AG04449 (cell line): Measurements from ENCODE around the gene CEBPE.
A peak's percentile ranks its signal among the peaks of the same experiment; 100 is the strongest.

ENCODE experiments used
- CTCF ChIA-PET: fragments of 350-600 bp; formaldehyde crosslinking; extraction: SDS; loops from one replicate; lab custom pipeline; 2021; ENCODE audit warnings: antibody characterized with exemption; lab: Yijun Ruan, JAX
- POLR2A ChIA-PET: fragments of 400-600, 350-600 bp; formaldehyde crosslinking; extraction: SDS; loops from one replicate; lab custom pipeline; 2020; ENCODE audit warnings: antibody characterized with exemption, inconsistent platforms; lab: Yijun Ruan, JAX
- DNase-seq: peaks from one replicate; pipeline ENCODE4 v3.0.0-alpha.2; 2010; ENCODE audit warnings: low read depth, low spot score
- H3K4me3 ChIP-seq: 2 replicates; pipeline ENCODE4 v1.5.1; 2011; ENCODE audit warnings: low read depth, mild to moderate bottlenecking, control low read depth, low read length
- CTCF ChIP-seq: IDR thresholded peaks from one replicate; pipeline ENCODE4 v1.5.1; 2011; ENCODE audit warnings: mild to moderate bottlenecking, moderate library complexity, low read length, control low read depth, inconsistent platforms; ENCODE audit not compliant: insufficient read depth; ENCODE audit errors: missing control alignments

CEBPE gene

GRCh38 chr14:23078692-23079116, 40.4 kb downstream of the CEBPE start:
- POLR2A ChIA-PET, result interaction anchor here (1.0 to 2.4 kb wide), 5 partner anchors 10 to 17 kb away, joined by 3 to 20 read pairs (median 6); partner anchors contain the start of genes ACIN1 and C14orf119

GRCh38 chr14:23077962-23078361, 41.1 kb downstream of the CEBPE start:
- no peak overlapping the region for H3K4me3 ChIP-seq
- TF ChIP-seq CTCF, result no peak
- POLR2A ChIA-PET, result interaction anchor here (0.7 to 2.4 kb wide), 5 partner anchors 9 to 101 kb away, joined by 3 to 20 read pairs (median 6); partner anchors contain the start of genes ACIN1 and C14orf119
- DNase-seq, result no peak
- CTCF ChIA-PET, result interaction anchor here (1.1 to 17.4 kb wide), 23 partner anchors 11 to 546 kb away, joined by 3 to 452 read pairs (median 12); partner anchors contain the start of genes ACIN1, AJUBA, C14orf119 and CDH24

More at GRCh38 chr14:23078692-23079116, 40.4 kb downstream of the CEBPE start:
- CTCF ChIA-PET, result interaction anchor here (1.7 to 17.4 kb wide), 13 partner anchors 11 to 107 kb away, joined by 4 to 452 read pairs (median 25); partner anchors contain the start of genes ACIN1, AJUBA, C14orf119 and CDH24
- no peak overlapping the region for H3K4me3 ChIP-seq
- TF ChIP-seq CTCF, result peak; percentile 10
- peak; percentile 87 for DNase-seq

GRCh38 chr14:23076785-23077408, 42.2 kb downstream of the CEBPE start:
- no peak for DNase-seq
- H3K4me3 ChIP-seq, result no peak overlapping the region
- no peak for TF ChIP-seq CTCF
- ChIA-PET POLR2A (interaction anchor here (0.6 to 1.1 kb wide), 4 partner anchors 18 to 100 kb away, joined by 3 to 4 read pairs (median 3); partner anchors contain the start of gene ACIN1), CTCF (interaction anchor here (0.8 to 17.4 kb wide), 31 partner anchors 12 to 892 kb away, joined by 3 to 452 read pairs (median 6); partner anchors contain the start of genes ACIN1, AJUBA, C14orf119 and CDH24)

- DNase-seq, result no peak
- TF ChIP-seq CTCF, result no peak
- POLR2A ChIA-PET, result no interaction called here
- H3K4me3 ChIP-seq, result no peak overlapping the region
- CTCF ChIA-PET, result interaction anchor here (1.1 to 17.4 kb wide), 9 partner anchors 14 to 112 kb away, joined by 3 to 452 read pairs (median 70); partner anchors contain the start of genes ACIN1, AJUBA, C14orf119 and CDH24
Observed at GRCh38 chr14:23074906-23075305, 44.1 kb downstream of the CEBPE start.

- no peak for TF ChIP-seq CTCF
- DNase-seq, result no peak
- CTCF ChIA-PET, result interaction anchor here (0.7 to 17.4 kb wide), 17 partner anchors 9 to 515 kb away, joined by 3 to 452 read pairs (median 9); partner anchors contain the start of genes ACIN1, AJUBA, C14orf119 and CDH24
- H3K4me3 ChIP-seq, result peak overlapping the region; percentile 86
- POLR2A ChIA-PET, result interaction anchor here (0.6 to 2.9 kb wide), 5 partner anchors 8 to 26 kb away, joined by 3 to 29 read pairs (median 7); partner anchors contain the start of genes ACIN1 and C14orf119
Observed at GRCh38 chr14:23071921-23072539, 47.0 kb downstream of the CEBPE start.
